ENCODE results near the gene PRSS53. TPM values are rescaled to one million over a fixed set of nuclear protein-coding genes. Genes with fewer than 3 reads are reported as not detected.

PRSS53 gene
- total and polyA plus RNA-seq, 2 experiments from 2014 or later: 0.36 to 2.7 TPM

GRCh38 chr16:31073142-31073969, 15.4 kb downstream of the PRSS53 start:
- no peak for TF ChIP-seq STAT1 (IDR thresholded peaks at IDR 0.05; ENCODE audit: unreplicated experiment)
- TF ChIP-seq CTCF (conservative IDR thresholded peaks at IDR 0.05; ENCODE audit: low read depth in 2 of 2): no peak
- no peak for TF ChIP-seq EZH2 (IDR thresholded peaks at IDR 0.05; ENCODE audit: low read depth, unreplicated experiment)
- TF ChIP-seq ETS1 (IDR thresholded peaks at IDR 0.05): no peak; the same call in 1 of the 2 replicates
- TF ChIP-seq POLR2AphosphoS5 (IDR thresholded peaks at IDR 0.05; ENCODE audit: low read depth): peak; percentile 17; the same call in 1 of the 2 replicates
- no peak for TF ChIP-seq NANOG (IDR thresholded peaks at IDR 0.05; ENCODE audit: borderline replicate concordance)
- TF ChIP-seq JUNB (IDR thresholded peaks at IDR 0.05; ENCODE audit: unreplicated experiment): no peak
- TF ChIP-seq ZNF462 (CRISPR knock-in tag; IDR thresholded peaks at IDR 0.05): no peak
- TF ChIP-seq ZNF331 (CRISPR knock-in tag; IDR thresholded peaks at IDR 0.05; ENCODE audit: low read depth): no peak
- TF ChIP-seq ZNF114 (CRISPR knock-in tag; IDR thresholded peaks at IDR 0.05): no peak
- TF ChIP-seq EZH2phosphoT487 (IDR thresholded peaks at IDR 0.05; ENCODE audit: unreplicated experiment): no peak
- TF ChIP-seq CREB1 (CRISPR knock-in tag; IDR thresholded peaks at IDR 0.05; ENCODE audit: low read depth): peak; percentile 19; the same call in 1 of the 2 replicates
- no peak for TF ChIP-seq REST (IDR thresholded peaks at IDR 0.05; ENCODE audit: unreplicated experiment)
- DNase-seq (ENCODE audit: low spot score) (peak; percentile 96), ATAC-seq (peak; percentile 74)
- Histone ChIP-seq H3K36me3 (ENCODE audit: insufficient read depth) (peaks cover 7% of the 10 kb centered on the region; the same call in 1 of the 2 replicates), H4K20me1 (replicated peaks; ENCODE audit: insufficient read depth) (no peaks in the 10 kb centered on the region; the same call in 1 of the 2 replicates), H3K27ac (ENCODE audit: low read depth) (peak overlapping the region; percentile 91), H3K4me1 (ENCODE audit: insufficient read depth) (peaks cover 14% of the 10 kb centered on the region), H3K4me2 (peak overlapping the region; percentile 84), H2AFZ (peak overlapping the region; percentile 98), H3K9me2 (ENCODE audit: insufficient read depth) (no peaks in the 10 kb centered on the region), H3K4me3 (peak overlapping the region; percentile 90), H3F3A (replicated peaks; ENCODE audit: low read depth) (no peaks in the 10 kb centered on the region), H3K27me3 (ENCODE audit: insufficient read depth) (no peaks in the 10 kb centered on the region), H3K79me2 (replicated peaks; ENCODE audit: insufficient read depth) (peaks cover 67% of the 10 kb centered on the region)
- H3K27ac Mint-ChIP-seq: peak overlapping the region; percentile 98
- H3K9me3 Mint-ChIP-seq: no peaks in the 10 kb centered on the region; the same call in 2 of the 3 replicates
- H3K4me3 Mint-ChIP-seq: peak overlapping the region; percentile 99
- peaks cover 19% of the 10 kb centered on the region for H3K4me1 Mint-ChIP-seq
- H3K27me3 Mint-ChIP-seq (ENCODE audit: insufficient read depth, low read depth, poor library complexity): peaks cover 6% of the 10 kb centered on the region
- H3K36me3 Mint-ChIP-seq (ENCODE audit: low read depth): peaks cover 22% of the 10 kb centered on the region
